DOHH2 (cell line): ENCODE results near the gene ZBTB7C.

Experiments used
- CTCF ChIP-seq: fragments of 200-600 bp; sonication (generic); IDR thresholded peaks from one replicate; pipeline ENCODE4 v1.5.1; 2014; ENCODE audit warnings: antibody characterized with exemption, mild to moderate bottlenecking, low read depth, low read length; ENCODE audit not compliant: poor library complexity, severe bottlenecking
- EZH2phosphoT487 ChIP-seq: fragments of 200-600 bp; sonication (generic); IDR thresholded peaks from 2 replicates; pipeline ENCODE4 v1.6.1; 2017; ENCODE audit warnings: borderline replicate concordance, mild to moderate bottlenecking, antibody characterized with exemption, low read length, moderate library complexity, mixed read lengths

GRCh38 chr18:48279312-48279711, 129.9 kb downstream of the ZBTB7C start:
- TF ChIP-seq CTCF (no peak), EZH2phosphoT487 (no peak)
